NCI-H2081 treated with DMSO at 0.1 percent for 48 hours (cell line): ENCODE data around the gene AQP6.

Source experiments
- DNase-seq: peaks from one replicate; lab custom pipeline; 2025; lab: John Stamatoyannopoulos, UW

AQP6 gene

DNA sequence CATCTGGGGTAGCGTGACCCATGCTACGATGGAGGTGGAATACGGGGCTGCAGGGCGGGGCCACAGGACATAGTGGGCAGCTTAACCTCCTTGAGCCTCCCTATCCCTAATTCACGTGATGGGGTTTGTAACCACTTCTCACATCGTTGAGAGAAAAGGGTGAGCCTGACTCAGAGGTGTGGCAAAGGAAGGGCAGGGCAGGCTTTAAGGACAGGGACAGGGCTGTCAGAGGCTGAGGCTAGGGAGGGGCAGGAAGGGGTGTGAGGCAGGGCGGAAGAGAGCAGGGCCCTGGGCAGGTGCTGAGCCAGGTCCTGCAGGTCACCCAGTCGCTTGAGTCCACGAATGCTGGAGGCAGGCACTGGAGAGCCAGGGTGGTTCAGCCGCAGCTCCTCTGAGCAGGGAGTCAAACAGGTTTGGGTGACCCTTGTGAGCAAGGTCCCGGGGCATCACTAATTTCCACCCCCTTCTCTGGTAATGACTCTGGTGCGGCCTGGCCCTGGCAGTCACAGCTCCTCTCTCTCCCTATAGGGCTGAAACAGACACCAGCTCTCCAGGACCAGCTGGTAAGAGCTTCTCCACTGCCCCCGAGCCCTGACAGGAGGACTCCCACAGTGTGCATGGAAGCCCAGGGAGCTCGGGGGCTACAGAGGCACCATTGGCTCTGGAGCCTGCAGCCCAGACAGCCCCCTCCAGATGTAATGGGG, 29.7 kb upstream of the AQP6 start:
- DNase-seq: no peak

- no peak for DNase-seq
Observed at GRCh38 chr12:49943625-49943960, 29.2 kb upstream of the AQP6 start.

- no peak for DNase-seq
Observed at GRCh38 chr12:49944046-49944445, 28.7 kb upstream of the AQP6 start.

DNA sequence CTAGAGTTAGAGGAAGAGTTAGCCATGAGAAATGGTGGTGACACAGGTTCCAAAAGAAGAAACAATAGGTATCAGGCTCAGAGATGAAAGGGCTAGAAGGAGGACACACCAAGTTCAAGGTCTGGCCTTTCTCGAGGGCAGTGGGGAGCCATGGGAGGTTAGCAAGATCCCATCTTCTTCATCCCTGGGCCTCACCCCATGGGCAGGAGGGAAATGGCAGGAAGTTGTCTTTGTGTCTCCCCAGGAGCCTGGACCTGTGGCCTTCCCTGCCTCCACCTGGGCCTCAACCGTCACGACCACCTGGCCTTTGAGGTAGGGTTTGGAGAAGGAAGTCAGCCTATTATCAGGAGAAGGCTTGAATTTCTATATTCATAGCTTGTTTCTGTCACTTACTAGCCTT, 28.0 kb upstream of the AQP6 start:
- no peak for DNase-seq

- no peak for DNase-seq
Observed at GRCh38 chr12:49945394-49946080, 27.2 kb upstream of the AQP6 start.

DNA sequence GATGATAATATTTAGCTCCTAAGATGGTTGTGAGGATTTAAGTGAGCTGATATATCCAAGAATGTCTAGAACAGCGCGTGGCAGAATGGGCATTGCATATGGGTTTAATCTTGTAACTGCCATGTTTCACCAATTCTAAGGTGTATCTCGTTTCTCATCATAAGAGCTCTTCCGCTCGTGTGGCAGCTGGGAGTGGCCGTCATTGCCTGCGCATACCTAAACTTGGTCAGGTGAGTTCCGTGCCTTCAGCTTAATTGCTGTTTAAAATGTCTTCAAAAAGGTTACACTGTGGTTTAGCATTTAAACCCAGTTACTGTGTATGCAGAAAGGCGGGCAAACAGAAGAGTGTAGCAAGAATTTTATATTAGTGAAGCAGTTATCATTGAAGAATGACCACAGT, 26.7 kb upstream of the AQP6 start:
- no peak for DNase-seq

- no peak for DNase-seq
Observed at GRCh38 chr12:49946497-49946896, 26.2 kb upstream of the AQP6 start.

DNA sequence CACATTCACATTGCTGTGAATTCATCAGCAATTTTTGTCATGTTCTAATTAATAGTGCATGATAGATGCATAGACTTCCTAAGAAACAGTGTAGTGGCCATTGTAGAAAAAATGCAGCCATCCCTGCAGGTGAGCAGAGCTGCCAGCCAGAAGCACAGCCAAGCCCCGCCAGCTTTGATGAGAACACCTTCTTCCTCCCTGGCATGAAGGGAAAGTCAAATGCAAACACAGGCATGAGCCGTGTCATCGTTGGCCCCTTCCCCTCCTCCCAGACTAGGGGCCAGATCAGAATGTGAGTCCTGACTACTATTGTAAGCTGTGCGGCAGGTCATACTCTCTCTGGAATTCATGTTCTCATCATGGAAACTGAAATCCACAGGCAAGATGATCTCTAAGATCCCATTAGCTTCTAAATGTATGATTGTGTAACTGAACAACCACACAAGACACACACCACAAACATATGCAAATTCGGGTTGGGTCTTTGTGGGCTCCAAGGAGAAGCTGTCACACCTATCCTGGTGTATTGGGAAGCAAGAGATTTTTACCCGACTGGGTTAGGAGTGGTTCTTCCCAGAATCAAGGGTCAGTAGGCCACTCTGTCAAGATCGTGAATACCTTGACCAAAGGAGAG, 25.0 kb upstream of the AQP6 start:
- DNase-seq: no peak

DNA sequence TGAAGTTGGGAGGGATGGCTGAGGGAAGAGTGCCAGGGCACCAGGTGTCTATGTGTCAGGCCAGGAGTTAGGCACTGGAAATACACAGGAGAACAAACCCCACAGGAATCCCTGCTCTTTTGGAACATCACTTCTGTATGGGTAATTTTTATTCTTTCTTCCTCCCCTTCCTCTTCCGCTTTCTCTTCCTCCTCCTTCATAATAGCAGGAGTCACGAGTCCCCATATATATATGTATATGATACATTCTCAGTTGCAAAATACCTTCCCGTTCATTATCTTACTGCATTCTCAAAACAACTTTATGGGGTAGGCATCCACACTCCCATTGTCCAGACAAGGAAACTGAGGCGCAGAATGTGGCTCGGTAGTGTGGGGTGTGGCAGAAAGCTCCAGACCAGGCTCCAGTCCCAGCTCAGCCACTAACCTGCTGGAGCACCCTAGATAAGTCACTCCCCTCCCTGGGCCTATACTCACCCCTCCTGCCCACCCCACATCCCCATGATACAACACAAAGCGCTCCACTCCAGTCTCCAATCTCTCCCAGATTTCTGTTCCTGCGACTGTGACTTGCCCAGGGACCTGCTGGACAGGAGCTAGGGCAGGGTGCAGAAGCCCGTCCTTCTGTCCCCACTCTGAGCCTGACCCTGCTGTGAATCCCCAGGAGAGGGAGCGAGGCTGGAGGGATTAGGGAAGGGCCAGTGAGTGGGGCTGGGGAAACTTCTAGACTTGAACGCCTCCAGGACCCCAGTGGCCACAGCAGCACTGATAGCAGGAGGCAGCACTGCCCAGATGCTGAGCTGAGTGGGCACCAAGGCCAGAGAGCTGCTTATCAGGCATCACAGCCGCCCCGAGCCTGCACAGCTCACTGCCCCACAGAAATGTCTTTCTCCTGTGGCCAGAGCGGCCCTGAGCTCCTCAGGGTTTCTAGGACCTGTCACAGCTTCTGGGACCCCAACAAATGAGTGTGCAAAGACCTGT, 23.6 kb upstream of the AQP6 start:
- no peak for DNase-seq

- DNase-seq: no peak
Observed at GRCh38 chr12:49949866-49950265, 22.9 kb upstream of the AQP6 start.

DNA sequence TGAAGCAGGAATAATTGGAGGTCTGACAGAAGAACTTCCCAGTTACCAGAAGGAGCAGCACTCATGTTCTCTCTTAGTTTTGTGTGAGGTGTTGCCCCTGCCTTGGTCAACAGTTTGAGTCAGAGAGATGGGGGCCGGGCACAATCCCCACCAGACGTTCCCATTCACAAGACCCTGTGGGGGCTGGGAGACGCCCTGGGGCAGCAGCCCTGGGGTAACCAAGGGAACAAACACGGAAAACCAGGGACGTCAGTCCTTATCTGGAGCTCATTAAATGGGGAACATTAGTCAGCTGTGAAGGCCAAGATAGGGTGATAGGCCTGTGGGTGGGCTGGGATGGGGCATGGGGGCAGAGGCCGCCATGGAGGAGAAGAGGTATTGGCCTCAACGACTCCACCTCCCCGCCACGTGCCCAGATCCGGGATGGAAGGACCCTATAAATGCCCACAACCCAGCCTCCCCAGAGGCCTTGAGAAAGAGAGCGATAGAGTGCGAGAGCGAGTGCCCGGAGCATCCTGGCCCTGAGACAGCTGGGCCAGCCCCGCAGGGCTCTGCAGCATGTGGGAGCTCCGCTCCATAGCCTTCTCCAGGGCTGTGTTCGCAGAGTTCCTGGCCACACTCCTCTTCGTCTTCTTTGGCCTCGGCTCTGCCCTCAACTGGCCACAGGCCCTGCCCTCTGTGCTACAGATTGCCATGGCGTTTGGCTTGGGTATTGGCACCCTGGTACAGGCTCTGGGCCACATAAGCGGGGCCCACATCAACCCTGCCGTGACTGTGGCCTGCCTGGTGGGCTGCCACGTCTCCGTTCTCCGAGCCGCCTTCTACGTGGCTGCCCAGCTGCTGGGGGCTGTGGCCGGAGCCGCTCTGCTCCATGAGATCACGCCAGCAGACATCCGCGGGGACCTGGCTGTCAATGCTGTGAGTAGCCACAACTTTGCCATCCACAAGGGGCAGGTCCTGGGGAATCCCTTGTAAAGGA, 22.2 kb upstream of the AQP6 start, which contains the start of gene AQP2:
AQP2 (plus strand) TSS at position 465 of the 979 bp plus-strand sequence; CDS start at position 559, 94 bp downstream.
- no peak for DNase-seq

DNA sequence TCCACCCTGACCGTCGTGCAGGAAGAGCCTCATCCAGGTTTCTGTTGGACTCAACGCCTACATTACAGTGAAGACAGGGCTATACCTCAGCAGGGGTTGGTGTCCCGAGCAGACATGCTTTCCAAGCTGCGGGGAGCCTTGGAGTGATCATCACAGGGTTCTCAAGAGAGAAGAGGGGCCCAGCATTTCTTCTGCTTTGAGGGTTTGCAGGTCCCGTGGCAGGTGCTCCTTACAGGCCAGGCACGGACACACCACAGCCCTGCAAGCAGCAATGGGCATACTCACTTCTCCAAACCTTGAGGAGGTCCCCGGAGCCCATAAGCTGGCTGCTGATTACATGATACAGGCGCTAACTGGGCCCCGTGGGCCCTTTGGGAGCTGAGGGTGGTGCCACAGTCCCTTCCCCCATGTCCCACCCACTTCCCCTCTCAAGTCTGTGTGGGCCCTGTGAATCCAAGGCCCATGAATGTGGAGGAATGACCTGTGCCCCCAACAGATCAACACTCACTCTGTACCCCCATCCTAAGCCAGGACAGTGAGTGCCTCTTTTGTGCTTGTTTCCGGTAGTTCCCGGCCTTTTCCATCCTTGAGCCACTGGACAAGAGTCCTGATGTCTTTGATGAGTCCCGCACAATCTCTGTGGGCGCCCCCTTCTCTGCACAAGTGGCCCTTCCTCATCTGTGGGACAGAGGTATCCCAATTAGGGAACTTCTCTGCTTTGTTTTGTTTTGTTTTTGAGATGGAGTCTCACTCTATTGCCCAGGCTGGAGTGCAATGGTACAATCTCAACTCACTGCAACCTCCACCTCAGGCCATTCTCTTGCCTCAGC, 21.1 kb upstream of the AQP6 start:
- DNase-seq: no peak

DNA sequence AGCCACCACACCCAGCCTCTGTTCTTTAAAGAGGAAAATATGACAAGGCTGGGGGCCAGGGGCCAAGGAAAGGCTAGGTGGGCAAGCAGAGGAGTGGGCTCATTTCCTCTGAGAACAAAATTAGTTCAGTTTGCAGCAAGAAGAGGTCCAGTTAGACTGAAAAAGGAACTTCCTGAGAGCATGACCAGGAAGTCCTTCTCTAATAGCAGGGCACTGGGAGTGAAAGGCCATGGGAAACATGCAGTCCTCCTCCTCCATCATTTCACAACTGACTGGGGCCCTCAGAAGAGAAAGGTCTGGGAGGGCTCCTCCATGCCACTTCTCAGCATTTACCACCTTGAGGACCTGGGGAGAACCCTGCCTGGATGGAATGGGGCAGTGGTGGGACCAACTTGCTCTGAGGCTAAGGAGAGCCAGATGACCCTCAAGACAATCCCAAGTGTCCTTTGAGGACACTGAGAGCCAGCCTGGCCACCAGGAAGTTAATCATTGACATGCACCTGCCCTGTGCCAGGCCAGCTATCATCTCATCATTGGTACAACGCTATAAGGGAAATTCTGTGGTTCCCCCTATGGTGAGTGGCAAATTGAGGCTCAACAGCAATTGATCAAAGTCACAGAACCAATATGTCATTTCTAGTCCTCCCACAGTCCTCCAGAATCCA, 20.2 kb upstream of the AQP6 start:
- DNase-seq: no peak

- no peak for DNase-seq
Observed at GRCh38 chr12:49953151-49953550, 19.6 kb upstream of the AQP6 start.

- no peak for DNase-seq
Observed at GRCh38 chr12:49953961-49954846, 18.5 kb upstream of the AQP6 start.

GRCh38 chr12:49954863-49955830, 17.6 kb upstream of the AQP6 start:
- no peak for DNase-seq
